ENCODE measurements around the gene NDRG4.
A peak's percentile ranks its signal among the peaks of the same experiment; 100 is the strongest.

NDRG4 gene

DNA sequence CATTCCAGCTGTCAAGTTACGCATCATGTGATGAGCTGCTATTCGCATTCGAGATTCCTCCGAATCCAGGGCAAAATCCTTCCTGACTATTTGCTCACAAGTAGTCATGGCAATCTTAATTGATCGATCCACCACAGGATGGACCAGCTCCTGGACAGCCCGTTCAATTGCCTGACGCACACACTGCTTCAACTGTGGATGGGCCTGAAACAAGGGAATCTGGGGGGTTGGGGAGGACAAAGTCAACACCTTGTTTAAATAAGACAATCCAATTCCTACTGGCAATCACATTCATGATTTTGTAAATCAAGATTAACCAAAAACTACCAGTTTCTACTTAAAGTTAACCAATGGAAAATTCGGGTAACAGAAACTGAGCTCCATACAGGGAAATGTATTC is 43.7 kb downstream of the NDRG4 start:
- no peak for DNase-seq (ENCODE audit: low read depth)

GRCh38 chr16:58548378-58548777 is 48.4 kb downstream of the NDRG4 start:
- DNase-seq (ENCODE audit: low read depth): no peak

DNA sequence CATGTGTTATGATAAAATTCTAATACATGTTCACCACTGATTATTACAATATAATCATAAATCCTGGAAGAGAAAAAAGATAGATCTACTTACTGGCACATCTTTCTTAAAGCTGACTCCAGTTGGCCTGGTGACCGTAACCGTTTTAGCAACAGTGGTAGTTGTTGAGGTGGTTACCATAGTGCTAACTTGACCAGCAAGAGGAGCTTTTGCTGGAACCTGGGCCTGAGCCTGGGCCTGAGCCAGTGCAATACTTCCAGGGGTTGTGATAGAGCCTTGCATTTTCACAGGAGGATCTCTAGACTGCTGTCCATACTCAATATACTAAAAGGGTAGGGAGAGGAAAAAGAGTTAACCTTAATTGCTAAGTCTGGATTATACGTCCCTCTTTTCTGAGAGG is 51.6 kb downstream of the NDRG4 start:
- DNase-seq (ENCODE audit: low read depth): no peak

- peak; percentile 6 for DNase-seq (ENCODE audit: low read depth)
These were observed 56.7 kb downstream of the NDRG4 start for GRCh38 chr16:58556678-58557077.

All from ELR (cell line).